HCT116 (cell line): ENCODE measurements around the gene ANO10. TPM values are rescaled to one million over a fixed set of nuclear protein-coding genes. Genes with fewer than 3 reads are reported as not detected.

Source experiments
- ATAC-seq: fragments of 200-7000 bp; cut with Tn5 transposase; 2 replicates; pipeline ENCODE4 v1.9.1; 2020; ENCODE audit warnings: mild to moderate bottlenecking, moderate library complexity
- BruUV-seq: library from RNA; stranded (reverse); fragments of 400-500 nt; replicated peaks from 2 replicates; lab custom pipeline; 2021; lab: Mats Ljungman, UMichigan
- CTCF ChIA-PET: fragments of 300-600 bp; sonication (Branson Sonifier 250); formaldehyde crosslinking; loops from one replicate; lab custom pipeline; 2021; ENCODE audit warnings: antibody characterized with exemption; lab: Charles Lee
- POLR2A ChIA-PET: fragments of 300-600, 350-600 bp; sonication (Branson Sonifier 250); formaldehyde crosslinking; loops from one replicate; lab custom pipeline; 2021; ENCODE audit warnings: antibody characterized with exemption; lab: Charles Lee
- RAD21 ChIA-PET, 2 experiments: fragments of 300-600 bp; sonication (Branson Sonifier 250); formaldehyde crosslinking; loops; one replicate each; lab custom pipeline; 2023; ENCODE audit warnings: low total read pairs in 2 of 2; ENCODE audit not compliant: uncharacterized antibody in 2 of 2, unreplicated experiment in 2 of 2, low non-redundant PET in 1 of 2; lab: Charles Lee
- DNase-seq: peaks from one replicate; pipeline ENCODE4 v3.0.0-alpha.2; 2010; ENCODE audit warnings: low read depth, low spot score
- H2AFZ ChIP-seq: fragments of 200-600 bp; shearing (Covaris generic), sonication (generic); 2 replicates; pipeline ENCODE4 v1.6.1; 2017; ENCODE audit warnings: low read depth, mixed run types, mixed read lengths, antibody characterized with exemption, low read length; ENCODE audit not compliant: poor library complexity, severe bottlenecking
- H3K27ac ChIP-seq: 2 replicates; pipeline ENCODE4 v1.5.1; 2012; ENCODE audit warnings: low read depth, low read length
- H3K27me3 ChIP-seq: fragments of 200-600 bp; sonication (generic); 2 replicates; pipeline ENCODE4 v1.6.1; 2016; ENCODE audit warnings: mixed run types, low read length, mixed read lengths; ENCODE audit not compliant: insufficient read depth
- H3K36me3 ChIP-seq, 2 experiments: fragments of 200-500 bp in 1 of 2; fragments of 200-600 bp in 1 of 2; sonication (Bioruptor generic) in 1 of 2; sonication (generic) in 1 of 2; 2 replicates each; pipeline versions ENCODE4 v1.5.1 to v1.6.1; 2014 to 2016; ENCODE audit warnings: low read length in 2 of 2, inconsistent platforms in 1 of 2, mixed read lengths in 1 of 2, mixed run types in 1 of 2; ENCODE audit not compliant: insufficient read depth in 2 of 2, control insufficient read depth in 1 of 2
- H3K4me1 ChIP-seq, 2 experiments: fragments of 200-600 bp in 1 of 2; sonication (generic) in 1 of 2; 2 replicates each; pipeline versions ENCODE4 v1.5.1 to v1.6.1; 2012 to 2017; ENCODE audit warnings: low read length in 2 of 2, inconsistent platforms in 1 of 2, mild to moderate bottlenecking in 1 of 2, mixed read lengths in 1 of 2, mixed run types in 1 of 2, moderate library complexity in 1 of 2; ENCODE audit not compliant: insufficient read depth in 2 of 2, control insufficient read depth in 1 of 2
- H3K4me2 ChIP-seq: fragments of 200-600 bp; sonication (generic); 2 replicates; pipeline ENCODE4 v1.6.1; 2017; ENCODE audit warnings: mixed run types, low read length, mixed read lengths
- H3K4me3 ChIP-seq, 2 experiments: fragments of 200-600 bp in 1 of 2; sonication (generic) in 1 of 2; replicated peaks in 1 of 2; 2 replicates each; pipeline ENCODE4 v1.5.1; 2011 to 2016; ENCODE audit warnings: low read length in 2 of 2, control low read depth in 1 of 2, low read depth in 1 of 2, mild to moderate bottlenecking in 1 of 2, mixed read lengths in 1 of 2, mixed run types in 1 of 2
- H3K79me2 ChIP-seq: fragments of 200-600 bp; sonication (generic); 2 replicates; pipeline ENCODE4 v1.6.1; 2017; ENCODE audit warnings: mild to moderate bottlenecking, mixed run types, low read length, moderate library complexity, mixed read lengths; ENCODE audit not compliant: insufficient read depth
- H3K9ac ChIP-seq: fragments of 200-600 bp; sonication (generic); 2 replicates; pipeline ENCODE4 v1.6.1; 2016; ENCODE audit warnings: low read length, mixed read lengths
- H3K9me2 ChIP-seq: fragments of 200-600 bp; sonication (generic), shearing (Covaris generic); 2 replicates; pipeline ENCODE4 v1.6.1; 2017; ENCODE audit warnings: mixed run types, mild to moderate bottlenecking, moderate library complexity; ENCODE audit not compliant: insufficient read depth
- H3K9me3 ChIP-seq, 2 experiments: fragments of 200-500 bp in 1 of 2; fragments of 200-600 bp in 1 of 2; sonication (Bioruptor generic) in 1 of 2; sonication (generic) in 1 of 2; 2 replicates each; pipeline ENCODE4 v1.6.1; 2014 to 2017; ENCODE audit warnings: low read length in 2 of 2, mixed read lengths in 2 of 2, inconsistent platforms in 1 of 2, low read depth in 1 of 2, mild to moderate bottlenecking in 1 of 2, mixed run types in 1 of 2, moderate library complexity in 1 of 2; ENCODE audit not compliant: control insufficient read depth in 1 of 2, insufficient read depth in 1 of 2
- H4K20me1 ChIP-seq: fragments of 200-600 bp; sonication (generic), shearing (Covaris generic); 2 replicates; pipeline ENCODE4 v1.6.1; 2017; ENCODE audit warnings: mixed run types, mild to moderate bottlenecking, moderate library complexity; ENCODE audit not compliant: insufficient read depth
- ATF3 ChIP-seq: IDR thresholded peaks from 2 replicates; pipeline ENCODE4 v1.6.1; 2012
- CBX3 ChIP-seq: IDR thresholded peaks from 2 replicates; pipeline ENCODE4 v1.6.1; 2012; ENCODE audit warnings: low read depth
- CEBPB ChIP-seq: IDR thresholded peaks from 2 replicates; pipeline ENCODE4 v1.6.1; 2012; ENCODE audit warnings: low read depth
- CTCF ChIP-seq, 3 experiments: fragments of 200-600 bp in 1 of 3; sonication (generic) in 1 of 3; IDR thresholded peaks in 2 of 3; conservative IDR thresholded peaks in 1 of 3; 2 replicates each; pipeline ENCODE4 v1.5.1; 2012 to 2017; ENCODE audit warnings: low read depth in 2 of 3, low read length in 2 of 3, antibody characterized with exemption in 1 of 3, borderline replicate concordance in 1 of 3, control low read depth in 1 of 3, mild to moderate bottlenecking in 1 of 3, mixed read lengths in 1 of 3, mixed run types in 1 of 3, moderate library complexity in 1 of 3; ENCODE audit not compliant: insufficient read depth in 1 of 3
- EGR1 ChIP-seq: IDR thresholded peaks from 2 replicates; pipeline ENCODE4 v1.6.1; 2012; ENCODE audit warnings: low read depth
- ELF1 ChIP-seq: IDR thresholded peaks from 2 replicates; pipeline ENCODE4 v1.6.1; 2012; ENCODE audit warnings: low read depth, borderline replicate concordance
- EZH2 ChIP-seq: fragments of 200-600 bp; sonication (generic); IDR thresholded peaks from 2 replicates; pipeline ENCODE4 v1.6.1; 2017; ENCODE audit warnings: antibody characterized with exemption, mixed run types
- EZH2phosphoT487 ChIP-seq: fragments of 200-600 bp; IDR thresholded peaks from 2 replicates; pipeline ENCODE4 v1.6.1; 2018; ENCODE audit warnings: antibody characterized with exemption, borderline replicate concordance
- JUND ChIP-seq: IDR thresholded peaks from 2 replicates; pipeline ENCODE4 v1.6.1; 2012
- MAX ChIP-seq: IDR thresholded peaks from 2 replicates; pipeline ENCODE4 v1.6.1; 2012
- POLR2A ChIP-seq: IDR thresholded peaks from 2 replicates; pipeline ENCODE4 v1.7.0; 2011; ENCODE audit warnings: borderline replicate concordance; ENCODE audit not compliant: insufficient read depth, insufficient read length; ENCODE audit errors: extremely low read depth
- POLR2AphosphoS5 ChIP-seq: IDR thresholded peaks from 2 replicates; pipeline ENCODE4 v1.6.1; 2011; ENCODE audit warnings: mild to moderate bottlenecking, low read depth, low read length, moderate library complexity
- RAD21 ChIP-seq: IDR thresholded peaks from 2 replicates; pipeline ENCODE4 v1.6.1; 2012; ENCODE audit warnings: low read depth, mild to moderate bottlenecking
- SIN3A ChIP-seq: IDR thresholded peaks from 2 replicates; pipeline ENCODE4 v1.6.1; 2012; ENCODE audit warnings: low read depth
- TCF7L2 ChIP-seq: IDR thresholded peaks from 2 replicates; pipeline ENCODE4 v1.7.0; 2011; ENCODE audit warnings: borderline replicate concordance, inconsistent platforms; ENCODE audit not compliant: insufficient read depth, insufficient read length; ENCODE audit errors: extremely low read depth
- YY1 ChIP-seq: IDR thresholded peaks from 2 replicates; pipeline ENCODE4 v1.6.1; 2011; ENCODE audit warnings: low read length, low read depth, moderate library complexity, mild to moderate bottlenecking; ENCODE audit not compliant: insufficient replicate concordance; ENCODE audit errors: extremely low read depth
- ZFX ChIP-seq: fragments of 450-650 bp; IDR thresholded peaks from 2 replicates; pipeline ENCODE4 v1.6.1; 2017
- intact Hi-C: fragments of 100-400 bp; cut with micrococcal nuclease; formaldehyde crosslinking; loops from 2 replicates; pipeline ENCODE4 v1.10.0; 2022
- total RNA-seq: library from RNA; stranded (reverse); gene quantifications from one replicate; pipeline ENCODE4 v1.2.1, GENCODE V29; 2021; ENCODE audit not compliant: unreplicated experiment

The ANO10 gene
- total RNA-seq, 1 experiment from 2014 or later: 13.3 TPM

- TF ChIP-seq CTCF (IDR thresholded peaks at IDR 0.05 in 2 of 3, conservative IDR thresholded peaks at IDR 0.05 in 1 of 3; ENCODE audit: borderline replicate concordance in 1 of 3, insufficient read depth in 1 of 3, low read depth in 2 of 3, low read length in 2 of 3) (no peak), YY1 (no peak), CEBPB (no peak), POLR2AphosphoS5 (no peak), EZH2 (no peak), ELF1 (no peak), POLR2A (no peak), CBX3 (no peak), EZH2phosphoT487 (no peak), ZFX (no peak)
Measured at GRCh38 chr3:43366885-43367284, 254.9 kb downstream of the ANO10 start (continued).

GRCh38 chr3:43366481-43366880 lies 255.3 kb downstream of the ANO10 start:
- Histone ChIP-seq H3K79me2 (no peaks in the 10 kb centered on the region), H3K4me3 (no peak overlapping the region), H3K36me3 (no peaks in the 10 kb centered on the region), H3K27ac (no peak overlapping the region), H2AFZ (no peak overlapping the region), H4K20me1 (no peaks in the 10 kb centered on the region), H3K4me2 (no peak overlapping the region), H3K9ac (no peak overlapping the region), H3K27me3 (no peaks in the 10 kb centered on the region), H3K9me3 (no peaks in the 10 kb centered on the region), H3K4me1 (no peaks in the 10 kb centered on the region), H3K9me2 (no peaks in the 10 kb centered on the region)
- ChIA-PET POLR2A (no interaction called here), CTCF (no interaction called here), RAD21 (no interaction called here)
- intact Hi-C loops: no loop called here
- DNase-seq: no peak
- TF ChIP-seq SIN3A: no peak
- no peak for TF ChIP-seq ATF3
- TF ChIP-seq MAX: no peak
- TF ChIP-seq POLR2AphosphoS5: no peak
- no peak for TF ChIP-seq CEBPB
- TF ChIP-seq EGR1: no peak
- TF ChIP-seq JUND: no peak
- no peak for TF ChIP-seq RAD21
- no peak for TF ChIP-seq CTCF (IDR thresholded peaks at IDR 0.05 in 2 of 3, conservative IDR thresholded peaks at IDR 0.05 in 1 of 3; ENCODE audit: borderline replicate concordance in 1 of 3, insufficient read depth in 1 of 3, low read depth in 2 of 3, low read length in 2 of 3)
- no peak for TF ChIP-seq ELF1
- no peak for TF ChIP-seq TCF7L2
- no peak for ATAC-seq
- BruUV-seq: no TSS peak
